Measurements from ENCODE around the gene SLC39A3. TPM values are rescaled to one million over a fixed set of nuclear protein-coding genes. Genes with fewer than 3 reads are reported as not detected.
A peak's percentile ranks its signal among the peaks of the same experiment; 100 is the strongest.
"Not testable (repeated sequence)": the region's sequence is repeated elsewhere in the genome, so short reads cannot be mapped to it uniquely, and the experiment has no call there.

SLC39A3 gene
- total RNA-seq, 1 donor from 2014 or later: 20.2 TPM

DNA sequence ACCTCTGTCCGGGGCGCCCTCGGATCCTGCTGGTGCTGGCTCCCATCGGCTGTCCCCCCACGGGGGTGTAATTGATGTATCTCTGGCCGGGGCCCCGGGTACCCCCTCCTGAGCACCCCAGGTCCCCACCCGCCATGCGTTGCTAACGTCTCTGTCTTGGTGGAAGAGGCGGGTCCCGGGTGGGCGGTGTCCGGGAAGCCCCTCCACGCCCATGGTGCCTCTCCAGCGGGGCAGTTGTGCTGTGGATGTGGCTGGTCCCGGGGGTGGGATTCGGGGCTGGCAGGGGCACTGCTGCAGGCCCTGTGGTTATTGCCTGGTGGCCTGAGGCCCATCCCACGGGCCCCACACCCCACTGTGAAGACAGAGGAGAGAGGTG is 23.6 kb downstream of the SLC39A3 start:
- DNase-seq: no peak
- intact Hi-C loops (cut with DNase I): no loop called here
- ATAC-seq (ENCODE audit: poor library complexity): no peak

DNA sequence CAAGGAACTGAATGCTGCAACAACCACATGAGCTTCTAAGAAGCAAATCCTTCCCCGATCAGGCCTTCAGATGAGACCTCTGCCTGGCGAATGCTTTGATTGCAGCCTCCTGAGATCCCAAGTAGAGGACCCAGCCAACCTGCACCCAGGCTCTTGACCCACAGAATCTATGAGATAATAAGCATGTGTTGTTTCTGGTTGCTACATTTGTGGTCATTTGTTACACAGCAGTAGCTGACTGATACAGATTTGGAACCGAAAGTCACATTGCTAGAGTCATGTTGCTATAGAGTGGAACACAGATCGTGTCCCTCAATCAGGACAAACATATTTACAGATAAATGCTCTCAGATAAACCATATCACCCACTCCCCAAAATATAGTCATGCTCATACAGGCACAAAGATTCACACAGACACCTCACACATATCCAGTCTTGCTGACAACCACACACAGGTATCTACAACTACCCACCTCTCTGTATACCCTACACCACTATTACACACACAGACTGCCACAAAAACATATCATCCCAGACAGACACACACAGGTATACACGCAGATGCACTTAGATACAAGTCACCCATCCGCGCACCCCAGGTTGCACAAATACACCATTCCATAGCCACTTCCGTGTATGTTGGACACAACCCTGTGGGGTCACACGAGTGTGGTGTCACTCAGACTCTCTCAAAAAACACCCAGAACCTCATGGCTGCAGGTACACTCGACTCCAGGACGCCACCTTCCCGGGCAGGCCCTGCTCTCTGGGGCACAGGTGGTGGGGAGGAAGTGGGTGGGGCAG is 24.1 kb downstream of the SLC39A3 start:
- DNase-seq: no peak
- no peak for ATAC-seq (ENCODE audit: poor library complexity)
- intact Hi-C loops (cut with DNase I): no loop called here

- peak; percentile 5 for ATAC-seq (ENCODE audit: poor library complexity)
- intact Hi-C loops (cut with DNase I): no loop called here
- no peak for DNase-seq
These were observed 25.1 kb downstream of the SLC39A3 start for GRCh38 chr19:2714531-2715269.

GRCh38 chr19:2714102-2714501 is 25.7 kb downstream of the SLC39A3 start:
- ATAC-seq (ENCODE audit: poor library complexity); intact Hi-C loops (cut with DNase I): not testable (repeated sequence)

DNA sequence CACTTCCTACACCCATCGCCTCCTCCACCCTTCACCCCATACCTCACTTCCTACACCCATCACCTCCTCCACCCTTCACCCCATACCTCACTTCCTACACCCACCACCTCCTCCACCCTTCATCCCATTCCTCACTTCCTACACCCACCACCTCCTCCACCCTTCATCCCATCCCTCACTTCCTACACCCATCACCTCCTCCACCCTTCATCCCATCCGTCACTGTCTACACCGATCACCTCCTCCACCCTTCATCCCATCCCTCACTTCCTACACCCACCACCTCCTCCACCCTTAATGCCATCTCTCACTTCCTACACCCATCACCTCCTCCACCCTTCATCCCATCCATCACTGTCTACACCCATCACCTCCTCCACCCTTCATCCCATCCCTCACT is 26.6 kb downstream of the SLC39A3 start:
- intact Hi-C loops (cut with DNase I); ATAC-seq (ENCODE audit: poor library complexity); DNase-seq: not testable (repeated sequence)

More at GRCh38 chr19:2714102-2714501, 25.7 kb downstream of the SLC39A3 start:
- DNase-seq: not testable (repeated sequence)

GRCh38 chr19:2711875-2712205 is 28.0 kb downstream of the SLC39A3 start:
- intact Hi-C loops (cut with DNase I): no loop called here
- no peak for ATAC-seq (ENCODE audit: poor library complexity)

GRCh38 chr19:2711172-2711874 is 28.5 kb downstream of the SLC39A3 start:
- DNase-seq: no peak
- intact Hi-C loops (cut with DNase I): no loop called here
- no peak for ATAC-seq (ENCODE audit: poor library complexity)

More at GRCh38 chr19:2711875-2712205, 28.0 kb downstream of the SLC39A3 start:
- no peak for DNase-seq

GRCh38 chr19:2706251-2706650 is 33.6 kb downstream of the SLC39A3 start:
- DNase-seq (no peak), ATAC-seq (ENCODE audit: poor library complexity) (no peak)
- intact Hi-C loops (cut with DNase I): no loop called here

DNA sequence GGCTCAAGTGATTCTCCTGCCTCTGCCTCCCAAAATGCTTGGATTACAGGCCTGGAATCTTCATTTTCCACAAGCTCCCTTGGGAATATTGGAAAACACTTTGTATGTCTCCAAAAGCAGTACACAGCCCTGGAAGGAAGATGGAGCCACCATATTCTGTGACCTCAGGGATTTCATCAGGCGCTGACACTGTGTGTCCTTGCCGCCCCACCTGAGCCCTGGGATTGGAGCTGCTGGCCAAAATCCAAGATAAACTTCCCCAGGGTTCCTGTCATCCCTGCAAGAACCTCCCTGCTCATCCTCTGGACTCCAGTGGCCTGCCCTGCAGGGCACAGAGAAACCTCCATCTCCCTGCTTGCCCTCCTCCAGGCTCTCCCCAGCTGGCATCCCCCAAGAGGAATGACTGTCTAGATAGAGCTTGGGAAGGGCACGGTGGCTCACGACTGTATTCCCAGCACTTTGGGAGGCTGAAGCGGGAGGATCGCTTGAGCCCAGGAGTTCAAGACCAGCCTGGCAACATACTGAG is 36.1 kb downstream of the SLC39A3 start:
- ATAC-seq (ENCODE audit: poor library complexity): no peak
- intact Hi-C loops (cut with DNase I): no loop called here
- no peak for DNase-seq

DNA sequence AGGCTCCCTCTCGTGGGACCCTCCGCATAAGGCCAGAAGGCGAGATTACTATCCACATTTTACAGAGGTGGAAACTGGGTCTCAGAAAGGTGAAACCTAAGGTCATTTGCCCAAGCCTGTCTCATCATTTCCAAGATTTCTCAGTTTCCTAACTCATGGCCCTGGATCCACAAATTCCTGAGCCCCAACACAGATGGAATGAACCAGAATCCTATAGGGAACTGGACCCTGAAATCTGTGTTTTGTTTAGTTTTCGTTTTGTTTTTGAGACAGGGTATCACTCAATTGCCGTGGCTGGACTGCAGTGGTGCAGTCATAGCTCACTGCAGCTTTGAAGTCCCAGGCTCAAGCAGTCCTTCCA is 36.8 kb downstream of the SLC39A3 start:
- DNase-seq (no peak), ATAC-seq (ENCODE audit: poor library complexity) (no peak)
- intact Hi-C loops (cut with DNase I): no loop called here

GRCh38 chr19:2702170-2703076 is 37.4 kb downstream of the SLC39A3 start, which contains the start of gene GNG7:
TSS of gene GNG7 (minus strand) at chr19:2702694. CDS start at chr19:2520688, 182,006 bp downstream.
- DNase-seq (peak; percentile 95), ATAC-seq (ENCODE audit: poor library complexity) (peak; percentile 99)
- intact Hi-C loops (cut with DNase I): no loop called here

DNA sequence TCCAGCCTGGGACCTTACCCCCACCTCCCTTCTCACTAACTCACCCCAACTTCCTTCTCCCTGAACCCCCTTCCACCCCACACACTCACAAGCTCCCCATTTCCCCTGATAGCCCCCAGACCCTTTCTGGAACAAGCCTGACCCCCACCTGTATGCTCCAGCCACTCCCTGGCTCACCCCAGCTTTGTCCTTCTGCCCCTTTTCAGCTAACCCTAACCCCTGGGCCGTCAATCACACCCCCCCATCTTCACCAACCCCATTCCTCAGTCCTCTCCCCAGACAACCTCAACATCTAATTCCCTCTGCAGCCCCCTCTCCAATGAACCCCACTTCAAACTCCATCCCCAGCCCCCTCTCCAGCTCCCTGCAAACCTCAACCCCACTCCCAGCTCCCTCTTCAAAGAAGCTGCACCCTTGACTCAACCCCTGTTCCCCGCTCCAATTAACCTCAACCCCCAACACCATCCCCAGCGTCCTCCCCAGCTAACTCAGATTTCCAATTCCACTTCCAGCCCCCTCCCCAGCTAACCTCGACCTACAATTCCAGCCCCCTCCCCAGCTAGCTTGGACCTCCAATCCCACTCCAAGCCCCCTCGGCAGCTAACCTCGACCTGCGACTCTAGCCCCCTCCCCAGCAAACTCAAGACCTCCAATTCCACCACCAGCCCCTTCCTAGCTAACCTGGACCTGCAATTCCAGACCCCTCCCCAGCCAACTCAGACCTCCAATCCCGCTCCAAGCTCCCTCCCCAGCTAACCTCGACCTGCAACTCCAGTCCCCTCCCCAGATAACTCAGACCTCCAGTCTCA is 38.3 kb downstream of the SLC39A3 start:
- ATAC-seq (ENCODE audit: poor library complexity) (no peak), DNase-seq (no peak)
- intact Hi-C loops (cut with DNase I): no loop called here

GRCh38 chr19:2700660-2701360 is 39.0 kb downstream of the SLC39A3 start:
- no peak for ATAC-seq (ENCODE audit: poor library complexity)
- no peak for DNase-seq
- intact Hi-C loops (cut with DNase I): no loop called here

- no peak for ATAC-seq (ENCODE audit: poor library complexity)
- DNase-seq: no peak
- intact Hi-C loops (cut with DNase I): no loop called here
These were observed 40.2 kb downstream of the SLC39A3 start for GRCh38 chr19:2699413-2700140.

DNA sequence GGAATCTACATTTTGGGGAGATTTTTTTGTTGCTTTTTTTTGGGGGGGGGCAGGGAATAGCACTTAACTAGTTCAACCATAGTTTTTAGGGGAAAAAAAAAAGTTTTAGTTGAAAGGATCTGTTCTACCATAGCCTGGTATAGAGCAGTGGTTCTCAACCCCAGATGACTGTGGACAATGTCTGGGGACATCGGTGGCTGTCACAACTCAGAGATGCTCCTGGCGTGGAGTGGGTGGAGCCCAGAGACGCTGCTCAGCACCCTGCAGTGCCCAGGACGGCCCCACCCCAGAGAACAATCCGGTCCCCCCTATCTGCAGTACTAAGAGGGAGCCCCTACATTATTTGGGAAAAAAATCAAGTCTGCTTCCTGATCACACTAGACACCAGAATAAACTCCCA is 45.6 kb downstream of the SLC39A3 start:
- ATAC-seq (ENCODE audit: poor library complexity) (no peak), DNase-seq (no peak)
- intact Hi-C loops (cut with DNase I): no loop called here

DNA sequence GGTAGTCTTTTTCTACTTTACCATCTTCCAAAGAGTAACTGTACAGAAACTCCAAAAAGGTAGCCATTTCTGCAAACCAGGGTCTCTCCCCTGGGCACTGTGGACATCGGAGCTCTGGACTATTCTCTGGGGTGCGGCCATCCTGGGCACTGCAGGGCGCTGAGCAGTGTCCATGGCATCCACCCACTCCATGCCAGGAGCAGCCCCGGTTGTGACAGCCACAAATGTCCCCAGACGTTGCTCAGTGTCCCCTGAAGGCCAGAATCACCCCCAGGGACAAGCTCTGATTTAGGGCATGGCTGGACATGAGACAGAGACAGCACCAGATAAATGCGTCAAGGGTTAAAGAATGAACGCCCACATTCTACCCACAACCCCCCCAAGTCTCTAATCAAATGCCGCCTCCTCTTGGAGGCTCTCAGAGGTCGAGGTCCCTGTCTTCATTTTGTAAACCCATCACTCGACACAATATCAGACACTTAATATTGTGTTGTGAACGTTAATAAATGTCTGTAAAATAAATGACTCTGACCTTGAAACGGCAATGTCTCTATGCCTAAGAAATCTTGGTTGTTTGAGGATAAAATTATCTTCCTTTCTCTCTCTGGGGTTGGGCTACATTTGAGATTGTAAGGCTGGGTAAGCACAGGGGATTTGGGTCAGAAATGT is 46.2 kb downstream of the SLC39A3 start:
- intact Hi-C loops (cut with DNase I): no loop called here
- no peak for DNase-seq
- peak; percentile 32 for ATAC-seq (ENCODE audit: poor library complexity)
